SKM-1 treated with dmso at 0.1 percent for 144 hours (cell line): Measurements from ENCODE around the gene C2.
"Not testable (repeated sequence)": the region's sequence is repeated elsewhere in the genome, so short reads cannot be mapped to it uniquely, and the experiment has no call there.

Experiments
- DNase-seq: peaks from one replicate; lab custom pipeline; 2025; ENCODE audit not compliant: unreplicated experiment; lab: John Stamatoyannopoulos, UW

C2 gene

GRCh38 chr6:31898383-31899011 lies 29.0 kb upstream of the C2 start:
- DNase-seq = peak; percentile 35

DNA sequence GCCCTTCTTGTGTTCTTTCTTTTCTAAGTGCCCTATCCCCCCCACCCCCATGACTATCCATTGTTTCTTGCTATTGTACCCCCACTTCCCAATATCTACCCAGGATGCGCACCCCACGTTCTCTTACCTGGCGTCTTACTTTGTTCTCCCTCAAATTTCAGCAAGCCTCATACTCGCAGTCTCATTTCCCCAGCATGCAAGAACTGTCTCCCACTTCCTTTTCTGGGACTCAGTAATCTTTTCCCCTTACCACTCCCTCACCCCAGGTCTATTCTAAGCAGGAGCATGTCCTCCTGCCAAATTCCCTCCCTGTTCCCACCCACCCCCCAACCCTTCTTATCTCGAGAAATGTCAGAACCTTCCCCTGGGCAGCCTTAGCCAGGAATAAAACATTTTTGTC lies 28.3 kb upstream of the C2 start:
- no peak for DNase-seq

GRCh38 chr6:31899882-31900722 lies 27.4 kb upstream of the C2 start:
- no peak for DNase-seq

- no peak for DNase-seq
Measured at GRCh38 chr6:31900917-31901414, 26.6 kb upstream of the C2 start.

DNA sequence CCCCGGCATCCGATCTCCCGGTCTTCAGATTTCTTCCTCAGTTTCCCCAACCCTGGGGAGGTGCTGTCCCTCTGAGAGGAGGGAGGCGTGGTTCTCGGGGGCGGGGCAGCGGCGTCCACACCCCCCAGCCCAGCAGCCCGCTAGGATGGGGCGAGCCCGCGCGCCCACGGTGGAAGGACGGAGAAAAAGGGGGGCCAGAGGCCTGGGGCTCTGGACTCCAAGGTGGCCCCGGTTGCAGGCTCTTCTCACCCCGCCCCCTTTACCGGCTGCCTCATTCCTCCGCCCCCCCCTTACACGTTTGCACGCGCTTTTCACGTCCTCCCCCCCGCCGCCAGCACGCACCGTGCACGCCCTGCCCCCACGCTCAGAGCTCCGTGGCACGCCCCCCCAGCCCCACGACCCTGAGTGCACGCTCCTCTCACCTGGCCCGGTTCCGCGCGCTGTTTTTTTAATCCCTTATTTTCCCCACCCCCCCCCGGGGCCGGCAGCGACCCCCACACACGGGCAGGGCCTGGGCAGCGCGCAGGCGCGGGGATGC lies 26.0 kb upstream of the C2 start:
- DNase-seq = peak; percentile 42

DNA sequence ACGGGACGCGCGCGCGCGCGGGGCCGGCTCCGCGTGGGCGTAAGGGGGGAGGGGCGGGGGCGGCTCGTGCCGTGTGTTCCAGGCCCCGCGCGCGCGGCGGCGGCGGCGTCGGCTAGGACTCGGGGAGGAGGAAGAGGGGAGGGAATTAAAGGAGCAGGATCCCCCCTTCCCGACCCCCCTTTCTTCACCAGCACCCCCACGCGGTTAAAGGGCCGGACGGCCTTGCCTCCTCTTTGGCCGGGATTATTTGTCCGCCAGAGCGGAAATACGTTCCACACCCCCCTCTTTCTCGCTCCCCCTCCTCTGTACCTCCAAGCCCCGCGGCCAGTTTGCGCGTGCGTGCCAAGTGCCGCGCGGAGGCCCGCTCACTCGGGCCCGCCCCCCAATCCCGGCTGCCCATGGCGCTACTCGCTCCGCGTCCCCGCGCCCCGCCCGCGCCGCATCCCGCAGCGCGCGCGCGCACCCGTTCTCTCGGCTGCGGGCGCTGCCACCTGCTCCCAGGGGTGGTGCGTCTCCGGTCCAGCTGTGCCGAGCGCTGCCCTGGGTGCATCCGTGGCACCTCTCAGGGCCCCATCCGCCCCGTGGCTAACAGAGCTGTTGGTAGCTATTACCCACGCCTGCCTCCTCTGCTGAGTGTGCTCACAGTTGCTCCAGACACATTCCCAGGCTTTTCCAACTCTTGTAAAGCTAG lies 25.4 kb upstream of the C2 start, which contains the start of gene ZBTB12:
TSS of gene ZBTB12 (minus strand) at position 134 of the 691 bp plus-strand sequence. CDS start 781 bp downstream, outside the sequence.
- peak; percentile 74 for DNase-seq

GRCh38 chr6:31903957-31904356 lies 23.6 kb upstream of the C2 start:
- DNase-seq = no peak

GRCh38 chr6:31905041-31905440 lies 22.5 kb upstream of the C2 start:
- no peak for DNase-seq

DNA sequence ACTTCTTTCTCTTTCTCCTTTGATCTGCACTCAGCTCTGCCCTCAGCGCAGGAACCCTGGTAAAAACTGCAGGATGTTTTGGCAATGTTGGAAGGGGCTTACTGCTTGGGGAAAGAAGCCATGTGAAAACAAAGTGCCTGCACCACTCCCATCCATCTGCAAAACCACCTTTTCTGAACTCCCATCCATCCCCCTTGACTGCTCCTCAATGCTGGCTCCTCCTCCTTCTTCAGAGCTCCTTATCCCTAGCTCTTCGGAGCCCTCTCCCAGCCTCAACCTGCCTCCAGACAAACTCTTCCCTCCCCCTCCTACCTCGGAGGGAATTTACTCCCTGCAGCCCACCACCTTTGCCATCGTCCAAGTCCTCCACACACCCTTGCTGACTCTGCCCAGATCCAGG lies 21.4 kb upstream of the C2 start:
- no peak for DNase-seq

GRCh38 chr6:31906727-31907126 lies 20.8 kb upstream of the C2 start:
- not testable (repeated sequence) for DNase-seq

DNA sequence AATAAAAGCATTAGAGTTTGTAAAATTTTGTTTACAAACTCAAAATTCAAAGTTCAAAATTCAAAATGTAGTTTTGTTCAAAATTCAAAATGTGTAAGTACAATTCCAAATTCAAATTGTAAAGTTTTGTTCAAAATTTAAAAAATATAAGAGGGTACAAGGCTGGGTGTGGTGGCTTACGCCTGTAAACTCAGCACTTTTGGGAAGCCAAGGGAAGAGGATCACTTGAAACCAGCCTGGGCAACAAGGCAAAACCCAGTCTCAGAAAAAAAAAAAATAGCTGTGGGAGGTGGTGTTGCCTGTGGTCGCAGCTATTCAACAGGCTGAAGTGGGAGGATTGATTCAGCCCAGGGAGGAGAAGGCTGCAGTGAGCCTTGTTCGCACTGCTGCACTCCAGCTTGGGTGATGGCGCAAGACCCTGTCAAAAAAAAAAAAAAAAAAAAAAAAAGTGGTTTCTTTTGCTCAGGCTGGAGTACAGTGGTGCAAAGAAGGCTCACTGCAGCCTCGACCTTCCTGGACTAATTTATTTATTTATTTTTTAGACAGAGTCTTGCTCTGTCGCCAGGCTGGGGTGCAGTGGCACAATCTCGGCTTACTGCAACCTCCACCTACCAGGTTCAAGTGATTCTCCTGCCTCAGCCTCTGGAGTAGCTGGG lies 20.2 kb upstream of the C2 start:
- DNase-seq = peak; percentile 81

- DNase-seq = not testable (repeated sequence)
Measured at GRCh38 chr6:31908255-31908654, 19.3 kb upstream of the C2 start.

GRCh38 chr6:31908791-31909190 lies 18.7 kb upstream of the C2 start:
- no peak for DNase-seq

GRCh38 chr6:31909298-31909697 lies 18.2 kb upstream of the C2 start:
- DNase-seq = not testable (repeated sequence)

DNA sequence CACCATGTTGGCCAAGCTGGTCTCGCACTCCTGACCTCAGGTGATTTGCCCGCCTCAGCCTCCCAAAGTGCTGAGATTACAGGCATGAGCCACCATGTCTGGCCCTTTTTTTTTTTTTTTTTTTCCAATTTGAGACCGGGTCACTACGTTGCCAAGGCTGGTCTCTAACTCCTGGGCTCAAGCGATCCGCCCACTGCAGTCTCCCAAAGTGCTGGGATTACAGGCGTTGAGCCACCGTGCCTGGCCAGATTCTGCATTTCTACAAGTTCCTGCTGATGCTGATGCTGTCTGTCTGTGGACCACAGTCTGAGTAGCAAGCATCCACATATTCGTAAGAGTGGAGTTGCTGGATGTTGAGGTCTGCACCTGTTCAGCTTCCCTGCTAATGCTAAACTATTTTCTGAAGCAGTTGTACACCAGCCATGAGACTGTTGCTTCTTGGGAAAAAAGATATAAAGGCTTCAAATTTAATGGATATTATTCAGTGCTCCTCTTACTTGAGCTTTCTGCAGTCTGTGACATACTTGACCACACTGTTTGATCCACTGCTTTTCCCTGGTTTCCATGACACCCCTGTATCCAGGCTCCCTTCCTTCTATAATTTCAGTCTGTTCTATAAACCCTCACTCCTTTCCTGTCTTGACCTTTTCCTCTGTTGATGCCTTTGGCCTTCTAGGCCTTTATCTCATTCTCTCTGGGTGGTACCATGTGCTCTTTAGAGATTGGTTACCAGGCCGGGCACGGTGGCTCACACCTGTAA lies 15.5 kb upstream of the C2 start:
- DNase-seq = no peak

DNA sequence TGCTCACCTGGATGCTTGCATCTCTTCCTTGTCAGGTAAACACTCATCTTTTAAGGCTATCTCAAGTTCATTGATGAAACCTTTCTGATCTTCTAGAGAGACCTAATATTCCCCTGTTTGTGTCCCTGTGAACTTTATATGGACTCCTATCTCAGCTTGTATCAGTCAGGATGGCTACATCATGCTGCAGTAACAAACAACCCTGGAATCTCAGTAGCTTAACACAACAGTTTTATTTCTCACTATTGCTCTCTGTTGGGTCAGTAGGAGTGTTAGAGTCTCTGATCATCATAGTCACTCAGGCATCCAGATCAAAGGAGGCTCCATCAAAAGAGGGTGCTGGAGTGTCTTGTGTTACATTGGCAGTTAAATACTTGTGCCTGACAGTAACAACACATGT lies 12.2 kb upstream of the C2 start:
- DNase-seq = no peak

DNA sequence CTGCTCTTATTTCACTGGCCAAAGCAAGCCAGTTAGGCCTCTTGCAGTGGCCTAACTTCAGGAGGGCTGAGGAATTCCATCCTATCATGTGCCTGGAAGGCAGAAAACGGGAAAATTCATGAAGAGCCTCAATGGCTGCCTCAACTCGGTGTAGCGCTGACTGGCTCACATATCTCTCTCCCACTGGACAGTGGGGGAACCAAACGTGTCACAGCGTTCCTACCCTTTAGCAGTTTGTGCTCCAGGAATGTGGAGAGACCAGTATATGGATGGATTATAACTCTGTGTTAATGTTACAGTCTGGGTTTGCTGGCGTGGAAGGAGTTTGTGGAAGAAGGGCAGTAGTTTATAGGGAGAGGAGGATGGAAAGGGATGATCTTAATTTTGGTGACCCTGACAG lies 11.8 kb upstream of the C2 start:
- no peak for DNase-seq

DNA sequence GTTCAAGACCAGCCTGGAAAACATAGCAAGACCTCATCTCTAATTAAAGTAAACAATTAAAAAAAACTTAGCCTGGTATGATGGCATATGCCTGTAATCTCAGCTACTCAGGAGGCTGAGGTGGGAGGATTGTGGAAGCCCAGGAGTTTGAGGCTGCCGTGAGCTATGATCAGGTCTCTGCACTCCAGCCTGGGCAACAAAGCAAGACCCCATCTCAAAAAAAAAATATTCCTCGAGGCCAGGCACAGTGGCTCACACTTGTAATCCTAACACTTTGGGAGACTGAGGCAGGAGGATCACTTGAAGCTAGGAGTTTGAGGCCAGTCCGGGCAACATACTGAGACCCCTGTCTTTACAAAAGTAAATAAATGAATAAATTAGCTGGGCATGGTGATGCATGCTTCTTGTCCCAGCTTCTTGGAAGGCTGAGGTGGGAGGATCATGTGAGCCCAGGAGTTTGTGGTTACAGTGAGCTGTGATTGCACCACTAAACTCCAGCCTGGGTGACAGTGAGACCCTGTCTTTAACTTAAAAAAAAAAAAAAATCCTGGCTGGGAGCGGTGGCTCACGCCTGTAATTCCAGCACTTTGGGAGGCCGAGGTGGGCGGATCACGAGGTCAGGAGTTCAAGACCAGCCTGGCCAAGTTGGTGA lies 9.3 kb upstream of the C2 start:
- no peak for DNase-seq

GRCh38 chr6:31919624-31920303 lies 7.8 kb upstream of the C2 start:
- DNase-seq = no peak
